ENCODE data around the gene SQSTM1. TPM values are rescaled to one million over a fixed set of nuclear protein-coding genes. Genes with fewer than 3 reads are reported as not detected.

SQSTM1 gene
- total and polyA plus RNA-seq, 4 donors: 152 to 404 (median 345) TPM

DNA sequence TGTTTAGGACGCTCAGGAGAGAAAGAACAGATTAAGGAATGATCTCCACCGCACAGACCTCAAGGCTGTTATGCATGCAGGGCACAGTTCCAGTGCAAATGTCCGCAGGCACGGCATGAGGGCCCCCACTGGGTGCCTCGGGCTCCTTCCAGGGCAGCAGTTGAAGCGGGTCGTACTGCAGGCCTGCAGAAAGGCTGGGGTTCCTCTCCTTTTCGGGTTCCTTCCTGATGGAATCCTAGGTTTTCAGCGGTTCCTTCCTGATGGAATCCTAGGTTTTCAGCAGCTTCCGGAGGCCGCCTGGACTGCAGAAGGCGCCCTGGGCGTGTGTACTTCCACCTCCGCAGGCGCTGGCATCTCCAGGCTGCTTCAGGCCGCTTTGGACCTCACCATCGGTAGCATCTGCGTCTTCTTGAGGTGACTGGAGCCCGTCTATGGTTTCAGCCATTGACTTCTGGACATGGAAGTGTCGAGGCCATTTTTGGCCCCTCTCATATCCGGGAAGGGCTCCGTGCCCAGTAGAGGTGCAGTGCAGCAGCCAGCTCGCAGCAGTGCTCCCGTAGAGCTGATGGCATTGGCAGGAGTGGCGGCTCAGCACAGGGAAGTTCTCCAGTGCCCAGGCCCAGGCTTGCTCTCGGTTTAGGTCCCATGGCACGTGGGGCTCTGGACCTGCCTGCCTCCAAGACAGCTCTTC is 8.4 kb upstream of the SQSTM1 start:
- Histone ChIP-seq H3K4me1 (ENCODE audit: control insufficient read depth in 1 of 2, insufficient read depth in 2 of 2, low read length in 2 of 2) (no peaks in the 10 kb centered on the region), H3K36me3 (ENCODE audit: control insufficient read depth in 1 of 2, insufficient read depth in 2 of 2, low read length in 1 of 2) (no peaks in the 10 kb centered on the region), H3K27ac (ENCODE audit: low read depth in 1 of 2, low read length in 2 of 2) (no peak overlapping the region), H3K9me3 (ENCODE audit: control insufficient read depth, low read length) (no peaks in the 10 kb centered on the region), H3K27me3 (ENCODE audit: control insufficient read depth in 1 of 2, insufficient read depth in 2 of 2, low read length in 1 of 2) (no peaks in the 10 kb centered on the region), H3K4me3 (ENCODE audit: low read length in 2 of 2) (no peak overlapping the region)
- intact Hi-C loops (cut with DNase I): no loop called here
- DNase-seq (no peak), ATAC-seq (ENCODE audit: low FRiP score) (no peak)
- WGBS, 2 donors: 84 to 88% methylated on average over 27 of the region's 27 CpGs

GRCh38 chr5:179812997-179813607 is 7.6 kb upstream of the SQSTM1 start:
- WGBS, 2 donors: 94 to 95% methylated on average over 5 of the region's 5 CpGs
- no peak overlapping the region for H3K4me3 ChIP-seq (ENCODE audit: low read length in 2 of 2)
- H3K4me1 ChIP-seq (ENCODE audit: control insufficient read depth in 1 of 2, insufficient read depth in 2 of 2, low read length in 2 of 2): no peaks in the 10 kb centered on the region
- no peaks in the 10 kb centered on the region for H3K9me3 ChIP-seq (ENCODE audit: control insufficient read depth, low read length)
- no peaks in the 10 kb centered on the region for H3K36me3 ChIP-seq (ENCODE audit: control insufficient read depth in 1 of 2, insufficient read depth in 2 of 2, low read length in 1 of 2)
- ATAC-seq (ENCODE audit: low FRiP score) (no peak), DNase-seq (no peak)
- H3K27me3 ChIP-seq (ENCODE audit: control insufficient read depth in 1 of 2, insufficient read depth in 2 of 2, low read length in 1 of 2): no peaks in the 10 kb centered on the region
- intact Hi-C loops (cut with DNase I): no loop called here
- H3K27ac ChIP-seq (ENCODE audit: low read depth in 1 of 2, low read length in 2 of 2): no peak overlapping the region

DNA sequence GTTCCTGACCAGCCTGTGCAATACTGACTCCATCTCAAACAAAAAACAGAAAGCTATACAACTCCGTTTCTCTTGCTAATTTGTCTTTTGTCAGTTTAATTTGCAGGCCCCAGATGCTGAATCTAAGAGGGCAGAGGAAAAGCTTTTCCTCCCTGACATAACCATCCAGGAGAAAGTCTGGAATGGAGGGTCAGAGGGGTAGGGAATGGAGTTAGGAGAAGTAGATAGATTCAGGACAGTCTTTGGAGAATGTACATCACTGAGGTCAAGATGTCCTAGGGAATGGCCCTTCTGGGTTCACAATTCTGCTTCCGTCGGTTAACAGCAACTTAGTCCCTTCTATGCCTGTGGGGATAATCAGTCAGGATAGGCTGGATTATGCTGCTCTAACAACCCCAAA is 6.6 kb upstream of the SQSTM1 start:
- DNase-seq: no peak
- 83 to 85% methylated on average over 3 of the region's 3 CpGs for WGBS, 2 donors
- Histone ChIP-seq H3K27me3 (ENCODE audit: control insufficient read depth in 1 of 2, insufficient read depth in 2 of 2, low read length in 1 of 2) (no peaks in the 10 kb centered on the region), H3K27ac (ENCODE audit: low read depth in 1 of 2, low read length in 2 of 2) (no peak overlapping the region), H3K36me3 (ENCODE audit: control insufficient read depth in 1 of 2, insufficient read depth in 2 of 2, low read length in 1 of 2) (no peaks in the 10 kb centered on the region), H3K4me1 (ENCODE audit: control insufficient read depth in 1 of 2, insufficient read depth in 2 of 2, low read length in 2 of 2) (no peaks in the 10 kb centered on the region), H3K9me3 (ENCODE audit: control insufficient read depth, low read length) (no peaks in the 10 kb centered on the region), H3K4me3 (ENCODE audit: low read length in 2 of 2) (no peak overlapping the region)
- ATAC-seq (ENCODE audit: low FRiP score): no peak
- intact Hi-C loops (cut with DNase I): no loop called here

- H3K4me1 ChIP-seq (ENCODE audit: control insufficient read depth in 1 of 2, insufficient read depth in 2 of 2, low read length in 2 of 2): no peaks in the 10 kb centered on the region
- H3K4me3 ChIP-seq (ENCODE audit: low read length in 2 of 2): no peak overlapping the region
- no peak overlapping the region for H3K27ac ChIP-seq (ENCODE audit: low read depth in 1 of 2, low read length in 2 of 2)
- 97 to 99% methylated on average over 21 of the region's 21 CpGs for WGBS, 2 donors
- no peaks in the 10 kb centered on the region for H3K27me3 ChIP-seq (ENCODE audit: control insufficient read depth in 1 of 2, insufficient read depth in 2 of 2, low read length in 1 of 2)
- no peaks in the 10 kb centered on the region for H3K9me3 ChIP-seq (ENCODE audit: control insufficient read depth, low read length)
- intact Hi-C loops (cut with DNase I): no loop called here
- DNase-seq: no peak
- ATAC-seq (ENCODE audit: low FRiP score): no peak
- H3K36me3 ChIP-seq (ENCODE audit: control insufficient read depth in 1 of 2, insufficient read depth in 2 of 2, low read length in 1 of 2): no peaks in the 10 kb centered on the region
Observed at GRCh38 chr5:179815491-179816249, 5.0 kb upstream of the SQSTM1 start.

- ATAC-seq (ENCODE audit: low FRiP score) (no peak), DNase-seq (no peak)
- no peak overlapping the region for H3K27ac ChIP-seq (ENCODE audit: low read depth in 1 of 2, low read length in 2 of 2)
- H3K4me3 ChIP-seq (ENCODE audit: low read length in 2 of 2): peak overlapping the region in 1 of 2 donors; percentile 2
- intact Hi-C loops (cut with DNase I): no loop called here
- 48 to 49% methylated on average over 21 to 23 of the region's 23 CpGs for WGBS, 2 donors
- no peaks in the 10 kb centered on the region for H3K9me3 ChIP-seq (ENCODE audit: control insufficient read depth, low read length)
- no peaks in the 10 kb centered on the region for H3K36me3 ChIP-seq (ENCODE audit: control insufficient read depth in 1 of 2, insufficient read depth in 2 of 2, low read length in 1 of 2)
- H3K27me3 ChIP-seq (ENCODE audit: control insufficient read depth in 1 of 2, insufficient read depth in 2 of 2, low read length in 1 of 2): peaks cover 0 to 1% of the 10 kb centered on the region in 2 donors
- no peaks in the 10 kb centered on the region for H3K4me1 ChIP-seq (ENCODE audit: control insufficient read depth in 1 of 2, insufficient read depth in 2 of 2, low read length in 2 of 2)
Observed at GRCh38 chr5:179816401-179816795, 4.3 kb upstream of the SQSTM1 start.

DNA sequence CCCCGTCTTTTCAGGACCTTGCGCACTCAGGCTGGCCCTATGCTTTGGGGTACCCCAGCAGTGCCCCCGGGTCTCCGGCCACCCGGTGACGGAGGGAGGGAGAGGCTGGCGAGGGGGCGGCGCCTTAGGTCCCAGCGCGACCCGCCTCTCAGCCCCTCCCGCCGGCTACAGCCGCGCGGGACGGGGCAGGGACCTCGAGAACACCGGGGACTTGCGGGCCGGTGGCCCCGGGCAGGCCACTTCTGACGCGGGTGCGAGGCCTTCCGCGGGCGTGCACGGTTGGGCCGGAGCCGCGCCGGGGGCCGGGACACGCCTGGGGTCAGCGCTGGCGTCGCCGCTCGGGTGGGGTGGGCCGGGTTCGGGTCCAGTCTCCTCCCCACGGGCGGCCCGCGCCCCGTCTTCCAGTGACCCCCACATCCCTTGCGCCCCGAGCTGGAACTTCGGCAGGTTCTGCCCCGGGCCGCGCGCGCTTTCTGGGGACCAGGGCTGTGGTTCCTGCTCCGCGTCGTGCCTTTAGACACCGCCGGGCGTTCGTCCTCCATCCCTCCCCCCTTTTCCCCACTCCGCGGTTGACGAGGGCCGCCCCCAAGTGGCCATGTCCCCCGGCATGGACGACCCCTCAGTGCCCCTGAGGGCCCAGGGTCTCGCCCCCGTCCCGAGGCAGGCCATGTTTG is 3.8 kb upstream of the SQSTM1 start:
- Histone ChIP-seq H3K4me3 (ENCODE audit: low read length in 2 of 2) (peak overlapping the region in 1 of 2 donors; percentile 2), H3K9me3 (ENCODE audit: control insufficient read depth, low read length) (no peaks in the 10 kb centered on the region), H3K36me3 (ENCODE audit: control insufficient read depth in 1 of 2, insufficient read depth in 2 of 2, low read length in 1 of 2) (no peaks in the 10 kb centered on the region), H3K4me1 (ENCODE audit: control insufficient read depth in 1 of 2, insufficient read depth in 2 of 2, low read length in 2 of 2) (no peaks in the 10 kb centered on the region), H3K27me3 (ENCODE audit: control insufficient read depth in 1 of 2, insufficient read depth in 2 of 2, low read length in 1 of 2) (peaks cover 0 to 1% of the 10 kb centered on the region in 2 donors), H3K27ac (ENCODE audit: low read depth in 1 of 2, low read length in 2 of 2) (no peak overlapping the region)
- intact Hi-C loops (cut with DNase I): no loop called here
- DNase-seq (peak in 1 of 2 donors; percentile 63), ATAC-seq (ENCODE audit: low FRiP score) (no peak)
- WGBS, 2 donors: 0 to 1% methylated on average over 43 to 72 of the region's 72 CpGs

DNA sequence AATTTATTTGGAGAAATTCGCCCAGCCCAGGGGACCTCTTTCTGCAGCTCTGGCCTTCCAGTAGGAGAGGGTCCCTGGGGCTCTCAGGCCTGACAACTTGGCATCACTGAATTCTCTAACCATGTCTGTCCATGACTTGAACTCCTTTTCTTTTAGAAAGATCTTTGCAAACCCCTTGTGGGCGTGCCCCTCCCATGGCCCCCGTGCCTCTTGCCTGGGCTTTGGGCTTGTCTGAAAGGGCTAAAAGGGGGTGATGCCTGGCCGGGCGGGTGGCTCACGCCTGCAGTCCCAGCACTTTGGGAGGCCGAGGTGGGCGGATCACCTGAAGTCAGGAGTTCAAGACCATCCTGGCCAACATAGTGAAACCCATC is 3.2 kb upstream of the SQSTM1 start:
- WGBS, 2 donors: 87 to 91% methylated on average over 8 of the region's 8 CpGs
- peaks cover 0 to 1% of the 10 kb centered on the region in 2 donors for H3K27me3 ChIP-seq (ENCODE audit: control insufficient read depth in 1 of 2, insufficient read depth in 2 of 2, low read length in 1 of 2)
- no peaks in the 10 kb centered on the region for H3K36me3 ChIP-seq (ENCODE audit: control insufficient read depth in 1 of 2, insufficient read depth in 2 of 2, low read length in 1 of 2)
- H3K27ac ChIP-seq (ENCODE audit: low read depth in 1 of 2, low read length in 2 of 2): no peak overlapping the region
- H3K4me1 ChIP-seq (ENCODE audit: control insufficient read depth in 1 of 2, insufficient read depth in 2 of 2, low read length in 2 of 2): no peaks in the 10 kb centered on the region
- no peaks in the 10 kb centered on the region for H3K9me3 ChIP-seq (ENCODE audit: control insufficient read depth, low read length)
- no peak for ATAC-seq (ENCODE audit: low FRiP score)
- intact Hi-C loops (cut with DNase I): no loop called here
- peak in 1 of 2 donors; percentile 51 for DNase-seq
- H3K4me3 ChIP-seq (ENCODE audit: low read length in 2 of 2): no peak overlapping the region

GRCh38 chr5:179817890-179818745 is 2.6 kb upstream of the SQSTM1 start:
- DNase-seq: peak in 1 of 2 donors; percentile 52
- Histone ChIP-seq H3K27ac (ENCODE audit: low read depth in 1 of 2, low read length in 2 of 2) (peak overlapping the region in 1 of 2 donors; percentile 74), H3K4me3 (ENCODE audit: low read length in 2 of 2) (peak overlapping the region in 1 of 2 donors; percentile 50), H3K4me1 (ENCODE audit: control insufficient read depth in 1 of 2, insufficient read depth in 2 of 2, low read length in 2 of 2) (no peaks in the 10 kb centered on the region), H3K9me3 (ENCODE audit: control insufficient read depth, low read length) (no peaks in the 10 kb centered on the region), H3K36me3 (ENCODE audit: control insufficient read depth in 1 of 2, insufficient read depth in 2 of 2, low read length in 1 of 2) (peaks cover 0 to 3% of the 10 kb centered on the region in 2 donors), H3K27me3 (ENCODE audit: control insufficient read depth in 1 of 2, insufficient read depth in 2 of 2, low read length in 1 of 2) (peaks cover 0 to 1% of the 10 kb centered on the region in 2 donors)
- no peak for ATAC-seq (ENCODE audit: low FRiP score)
- 66 to 68% methylated on average over 14 of the region's 14 CpGs for WGBS, 2 donors
- intact Hi-C loops (cut with DNase I): no loop called here

Data from aorta (tissue), 5 donors.